Measurements from ENCODE around the gene CGGBP1. TPM values are rescaled to one million over a fixed set of nuclear protein-coding genes. Genes with fewer than 3 reads are reported as not detected.

The CGGBP1 gene
- 70.7 and 83.0 TPM in 2 replicates for total RNA-seq

GRCh38 chr3:88058581-88059379 is at the start of gene CGGBP1, which contains the start of gene ZNF654:
Gene CGGBP1, minus strand, starts transcription at chr3:88059005. Its CDS starts 3,029 bp downstream, at chr3:88055976.
Gene ZNF654, plus strand, starts transcription at chr3:88059255. Its CDS starts 65 bp downstream, at chr3:88059320.

Other genes with a start within 250 kb of the CGGBP1 start
- gene ZNF654, start 250 bp upstream of the CGGBP1 start, total RNA-seq: 29.7 and 30.7 TPM in 2 replicates
- gene C3orf38, start 91.0 kb upstream of the CGGBP1 start, total RNA-seq: 26.5 and 27.6 TPM in 2 replicates

Measured in smooth muscle cell of the umbilical artery (primary cell).